Measurements from ENCODE around the gene DDAH2.
A peak's percentile ranks its signal among the peaks of the same experiment; 100 is the strongest.
"Not testable (repeated sequence)": the region's sequence is repeated elsewhere in the genome, so short reads cannot be mapped to it uniquely, and the experiment has no call there.

DDAH2 gene

DNA sequence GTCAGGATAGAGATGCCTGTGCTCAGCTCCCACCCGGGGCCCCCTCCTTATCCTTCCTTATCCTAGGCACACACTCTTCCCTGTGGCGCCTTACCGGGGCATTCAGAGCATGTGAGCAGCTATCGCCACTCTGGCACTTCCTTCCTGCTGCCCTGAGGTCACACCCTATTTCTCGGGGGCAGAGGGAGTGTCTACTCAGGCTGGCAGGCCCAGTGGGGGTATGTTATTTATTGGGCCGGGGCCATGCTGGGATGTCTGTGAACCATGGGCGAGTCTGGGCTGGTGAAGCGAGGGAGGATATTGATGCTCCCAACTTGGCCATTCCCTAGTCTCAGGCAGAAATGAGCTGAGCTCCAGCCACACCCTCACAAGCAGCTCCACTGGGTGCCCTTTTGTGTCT is 17.9 kb downstream of the DDAH2 start:
- no peak for DNase-seq

DNA sequence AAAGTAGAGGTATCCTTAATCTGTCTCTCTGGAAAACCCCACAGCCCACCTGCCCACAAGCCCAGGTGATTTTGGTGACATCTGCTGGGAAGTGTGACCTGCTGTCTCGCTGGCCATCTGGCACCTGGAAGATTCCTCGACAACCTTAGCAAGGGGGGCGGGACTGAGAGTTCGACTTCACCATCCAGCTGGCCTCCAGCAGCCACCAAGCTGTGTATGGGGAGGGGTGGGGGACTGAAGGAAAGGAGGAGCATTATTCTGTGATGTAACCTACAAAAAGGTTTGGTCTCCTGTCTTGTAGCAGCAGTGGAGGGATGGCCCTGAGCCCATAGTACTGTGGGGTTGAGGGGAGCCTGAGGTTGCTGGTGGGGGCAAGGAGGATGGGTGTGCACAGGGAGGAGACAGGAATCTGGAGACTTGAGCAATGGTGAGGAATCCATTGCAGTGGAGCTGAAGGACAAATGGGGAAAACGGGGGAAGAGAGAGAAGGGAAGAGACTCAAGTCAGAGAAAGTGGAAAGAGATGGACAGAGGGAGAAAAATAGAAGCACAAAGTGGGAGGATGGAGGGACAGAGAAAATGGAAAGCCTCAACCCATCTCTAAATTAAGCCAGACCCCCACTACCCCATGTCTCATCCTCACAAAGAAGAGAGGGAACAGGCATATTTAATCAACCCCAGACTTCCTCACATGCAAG is 18.4 kb downstream of the DDAH2 start:
- no peak for DNase-seq

DNA sequence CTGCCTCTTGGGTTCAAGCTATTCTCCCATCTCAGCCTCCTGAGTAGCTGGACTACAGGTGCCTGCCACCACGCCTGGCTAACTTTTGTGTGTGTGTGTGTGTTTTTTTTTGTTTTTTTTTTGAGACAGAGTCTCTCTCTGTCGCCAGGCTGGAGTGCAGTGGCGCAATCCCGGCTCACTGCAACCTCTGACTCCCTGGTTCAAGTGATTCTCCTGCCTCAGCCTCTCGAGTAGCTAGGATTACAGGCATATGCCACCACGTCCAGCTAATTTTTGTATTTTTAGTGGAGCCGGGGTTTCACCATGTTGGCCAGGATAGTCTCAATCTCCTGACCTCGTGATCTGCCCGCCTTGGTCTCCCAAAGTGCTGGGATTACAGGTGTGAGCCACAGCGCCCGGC is 19.9 kb downstream of the DDAH2 start:
- DNase-seq: not testable (repeated sequence)

DNA sequence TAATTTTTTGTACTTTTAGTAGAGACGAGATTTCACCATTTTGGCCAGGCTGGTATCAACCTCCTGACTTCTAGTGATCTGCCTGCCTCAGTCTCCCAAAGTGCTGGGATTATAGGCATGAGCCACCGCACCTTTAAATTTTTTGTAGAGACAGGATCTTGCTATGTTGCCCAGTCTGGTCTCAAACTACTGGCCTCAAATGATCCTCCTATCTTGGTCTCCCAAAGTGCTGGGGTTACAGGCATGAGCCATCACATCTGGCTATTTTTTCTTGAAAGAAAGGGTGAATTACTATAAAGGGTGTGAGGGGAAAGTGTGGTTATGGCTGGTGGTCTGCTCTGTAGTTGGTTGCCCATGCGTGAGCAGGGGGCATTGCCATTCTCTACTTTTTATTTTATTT is 20.9 kb downstream of the DDAH2 start:
- DNase-seq: no peak

DNA sequence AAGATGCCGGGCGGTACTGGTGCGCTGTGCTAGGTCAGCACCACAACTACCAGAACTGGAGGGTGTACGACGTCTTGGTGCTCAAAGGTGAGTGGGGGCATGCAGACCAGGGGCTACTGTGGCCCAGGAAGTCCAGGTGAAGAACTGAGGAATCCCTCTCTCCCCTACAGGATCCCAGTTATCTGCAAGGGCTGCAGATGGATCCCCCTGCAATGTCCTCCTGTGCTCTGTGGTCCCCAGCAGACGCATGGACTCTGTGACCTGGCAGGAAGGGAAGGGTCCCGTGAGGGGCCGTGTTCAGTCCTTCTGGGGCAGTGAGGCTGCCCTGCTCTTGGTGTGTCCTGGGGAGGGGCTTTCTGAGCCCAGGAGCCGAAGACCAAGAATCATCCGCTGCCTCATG is 21.4 kb downstream of the DDAH2 start:
- no peak for DNase-seq

DNA sequence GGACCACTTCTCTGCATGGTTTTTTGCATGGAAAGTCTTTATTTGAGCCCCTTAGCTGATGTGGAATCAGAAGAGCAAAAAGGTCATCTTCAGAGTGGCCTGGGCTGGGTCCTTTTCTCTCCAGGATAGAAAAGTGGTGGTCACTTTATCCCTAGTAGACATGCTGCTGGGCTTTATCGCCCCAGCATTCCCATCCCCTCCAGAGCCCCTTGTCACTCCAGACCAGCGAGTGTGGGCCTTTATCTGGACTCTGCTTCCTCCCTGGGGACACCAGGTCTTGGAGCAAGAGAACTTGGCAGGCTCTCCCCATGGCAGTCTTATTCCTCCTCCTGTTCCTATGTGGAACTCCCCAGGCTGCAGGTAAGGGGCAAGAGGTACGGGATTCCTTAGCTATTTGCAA is 22.5 kb downstream of the DDAH2 start, which contains the start of gene LY6G6F:
Gene LY6G6F, plus strand, starts transcription at position 268 of the 400 bp plus-strand sequence. Its CDS starts 41 bp downstream, at position 309.
- no peak for DNase-seq

DNA sequence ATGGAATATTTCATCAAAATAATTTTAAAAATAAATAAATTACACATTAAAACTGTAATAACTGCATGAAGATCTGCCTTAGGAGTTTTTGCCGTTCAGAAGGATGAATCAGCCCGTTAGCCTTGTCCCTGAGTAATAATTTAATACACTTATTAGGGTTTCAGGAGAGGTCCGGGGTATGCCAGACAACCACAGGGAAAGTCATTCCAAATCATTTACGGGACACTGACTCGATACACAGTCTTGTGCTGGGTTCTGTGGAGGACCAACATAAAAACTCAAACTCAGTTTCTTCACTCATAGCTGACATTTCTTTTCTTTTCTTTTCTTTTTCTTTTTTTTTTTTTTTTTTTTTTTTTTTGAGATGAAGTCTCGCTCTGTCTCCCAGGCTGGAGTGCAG is 23.2 kb downstream of the DDAH2 start:
- no peak for DNase-seq

DNA sequence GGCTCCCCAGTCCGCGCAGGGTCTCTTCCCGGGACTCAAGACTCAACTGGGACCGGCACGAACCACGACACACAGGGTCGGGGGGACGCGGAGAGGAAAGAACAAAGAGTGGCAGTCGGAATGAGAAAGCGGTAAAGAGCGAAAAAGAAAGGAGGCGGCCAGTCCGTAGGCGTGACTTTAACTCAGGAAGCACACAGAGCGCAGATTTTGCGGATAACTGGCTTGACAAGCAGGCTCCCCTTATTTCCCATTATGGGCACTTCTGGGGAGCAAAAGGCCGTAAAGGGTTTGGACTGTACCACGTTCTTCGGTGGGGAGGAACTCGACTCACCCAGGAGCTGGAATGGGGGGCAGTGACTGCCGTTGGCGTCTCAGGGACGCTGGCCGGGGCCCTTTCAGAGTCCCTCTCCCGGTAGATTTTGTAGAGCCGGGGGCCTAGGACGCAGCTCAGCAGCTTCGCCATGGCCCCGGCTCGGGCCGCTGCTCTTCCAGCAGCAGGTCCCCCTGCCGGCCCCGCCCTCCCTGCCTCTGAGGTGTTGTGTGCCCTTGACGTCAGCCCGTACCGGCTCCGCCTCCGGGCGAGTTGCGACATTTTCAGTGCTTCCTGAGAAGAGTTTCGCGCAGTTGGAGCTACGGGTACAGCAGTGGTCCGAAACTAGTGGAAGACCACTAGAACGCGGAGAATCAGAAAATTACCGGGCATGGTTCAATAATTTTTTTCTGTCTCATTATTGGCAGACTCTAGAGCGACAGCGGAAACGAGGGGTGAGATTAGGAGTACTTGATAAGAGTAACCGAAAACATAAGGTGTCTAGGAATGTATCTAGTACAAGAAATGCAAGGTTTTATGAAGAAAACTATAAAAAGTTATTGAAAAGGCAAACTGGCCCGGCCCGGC is 26.0 kb downstream of the DDAH2 start, which contains the start of gene ABHD16A:
Gene ABHD16A, minus strand, starts transcription at position 506 of the 898 bp plus-strand sequence. Its CDS starts 43 bp downstream, at position 463.
- peak; percentile 78 for DNase-seq

DNA sequence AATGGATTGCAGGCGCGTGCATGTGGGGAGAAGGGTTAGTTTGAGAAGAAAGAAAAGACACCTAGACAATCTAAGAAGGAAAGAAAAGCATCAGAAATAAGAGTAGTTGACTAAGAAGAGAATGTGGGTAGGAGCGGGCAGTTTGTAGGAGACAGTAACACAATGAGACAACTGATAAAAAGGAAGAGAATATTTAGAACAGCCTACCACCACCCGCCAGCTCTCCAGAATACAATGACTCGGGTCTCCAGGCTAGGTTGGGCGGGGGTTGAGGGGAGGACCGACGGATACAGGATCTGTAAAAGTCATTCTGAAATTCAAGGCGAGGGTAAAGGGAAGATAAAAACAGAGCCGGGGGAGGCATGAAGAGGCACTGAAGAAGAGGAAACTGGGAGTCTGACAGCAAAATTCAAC is 26.7 kb downstream of the DDAH2 start:
- DNase-seq: no peak

DNA sequence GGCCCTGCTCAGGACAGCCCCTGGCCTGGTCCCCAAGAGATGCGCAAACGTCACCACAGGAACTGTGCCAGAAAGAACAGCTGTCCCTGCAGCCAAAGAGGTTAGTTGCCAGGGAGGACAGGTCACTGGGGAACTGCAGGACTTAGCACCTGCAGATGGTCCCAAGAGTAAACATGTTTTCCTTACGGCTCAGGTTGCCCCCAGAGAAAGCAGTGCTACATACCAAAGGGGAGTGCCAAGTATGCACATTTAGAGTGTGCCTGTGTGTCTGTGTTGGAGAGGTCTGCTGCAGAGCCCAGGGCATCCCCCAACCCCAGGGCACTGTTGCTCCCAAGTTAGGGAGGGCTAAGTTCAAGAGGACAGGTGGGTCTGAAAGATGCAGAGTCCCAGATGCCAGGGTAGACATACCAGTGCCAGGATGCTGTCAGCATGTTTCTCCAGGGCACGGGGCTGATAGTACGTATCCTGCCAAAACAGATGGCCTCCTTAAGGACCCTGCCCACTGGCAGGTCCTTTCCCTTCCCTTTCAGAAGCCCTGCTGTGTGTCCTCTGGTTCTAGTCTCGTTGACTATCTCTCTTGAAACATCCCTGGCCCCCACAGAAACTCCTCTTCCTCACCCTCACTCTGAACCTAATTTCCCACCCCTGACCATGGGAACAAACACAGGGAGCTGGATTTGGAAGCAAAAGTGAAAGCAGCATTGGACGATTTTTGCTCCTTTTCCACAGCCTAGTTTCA is 27.3 kb downstream of the DDAH2 start:
- DNase-seq: no peak

DNA sequence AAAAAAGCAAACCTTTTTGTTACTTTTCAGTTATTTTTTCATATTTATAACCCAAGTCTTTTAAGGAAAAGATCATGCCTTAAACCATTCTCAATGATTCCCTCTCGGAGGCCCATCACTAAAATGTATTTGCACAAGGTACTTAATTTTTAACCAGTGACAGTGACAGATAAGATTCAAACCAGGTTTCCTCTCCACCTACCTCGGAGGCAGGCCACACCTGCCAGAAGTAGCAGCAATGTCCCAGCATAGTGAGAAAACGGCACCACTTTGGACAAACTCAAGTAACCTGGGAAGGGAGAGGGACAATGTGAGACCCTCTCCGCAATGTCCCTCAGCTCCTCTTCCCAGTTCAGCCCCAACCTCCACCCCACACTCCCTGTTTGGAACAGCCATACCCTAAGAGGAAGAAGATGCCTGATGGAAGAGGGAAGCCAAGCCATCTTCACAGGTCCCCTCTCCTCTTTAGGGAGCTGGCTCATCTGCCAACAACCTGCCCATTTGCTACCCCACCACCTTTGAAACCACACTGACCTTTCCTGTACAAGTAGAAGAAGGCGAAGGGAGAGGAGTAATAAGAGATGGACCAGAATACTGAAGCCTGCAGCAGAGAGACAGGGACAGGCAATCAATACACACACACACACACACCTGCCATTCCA is 28.2 kb downstream of the DDAH2 start:
- no peak for DNase-seq

DNA sequence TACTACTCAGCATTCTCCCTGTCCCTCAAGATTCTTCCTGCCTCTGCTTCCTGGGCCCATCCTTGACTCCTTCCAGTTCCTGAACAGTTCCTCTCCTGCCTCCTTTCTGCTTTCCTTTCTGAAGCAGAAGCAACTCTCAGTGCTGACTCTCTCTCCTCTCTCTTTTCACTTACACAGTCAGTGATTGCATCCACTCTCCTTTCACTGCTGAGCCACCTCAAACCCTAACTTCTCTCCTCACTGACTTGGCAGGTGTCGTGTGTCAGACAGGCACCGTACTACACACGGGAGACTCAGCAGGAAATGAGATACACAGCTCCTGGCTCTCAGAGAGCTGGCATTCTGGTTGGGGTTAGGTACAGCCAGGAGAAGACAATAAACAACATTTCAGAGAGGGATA is 31.5 kb downstream of the DDAH2 start:
- no peak for DNase-seq

DNA sequence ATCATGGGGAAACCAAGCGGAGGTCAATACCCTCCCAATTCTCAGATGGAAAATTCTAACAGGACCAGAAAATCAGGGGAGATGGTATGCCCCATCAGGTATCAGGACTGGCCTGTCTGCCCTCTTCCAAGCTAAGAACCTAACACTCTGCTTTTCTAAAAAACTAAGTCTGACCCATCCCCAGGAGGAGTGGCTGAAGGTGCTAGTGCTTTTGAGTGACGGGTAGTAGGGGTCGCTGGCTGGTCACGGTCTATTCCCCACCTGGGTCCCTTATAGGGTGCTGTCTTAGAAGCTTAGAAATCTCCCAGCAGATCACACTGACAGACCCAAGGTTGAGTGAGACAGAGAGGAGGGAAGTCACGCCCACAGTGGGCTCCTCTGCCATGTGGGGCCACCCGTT is 35.6 kb downstream of the DDAH2 start:
- no peak for DNase-seq

DNA sequence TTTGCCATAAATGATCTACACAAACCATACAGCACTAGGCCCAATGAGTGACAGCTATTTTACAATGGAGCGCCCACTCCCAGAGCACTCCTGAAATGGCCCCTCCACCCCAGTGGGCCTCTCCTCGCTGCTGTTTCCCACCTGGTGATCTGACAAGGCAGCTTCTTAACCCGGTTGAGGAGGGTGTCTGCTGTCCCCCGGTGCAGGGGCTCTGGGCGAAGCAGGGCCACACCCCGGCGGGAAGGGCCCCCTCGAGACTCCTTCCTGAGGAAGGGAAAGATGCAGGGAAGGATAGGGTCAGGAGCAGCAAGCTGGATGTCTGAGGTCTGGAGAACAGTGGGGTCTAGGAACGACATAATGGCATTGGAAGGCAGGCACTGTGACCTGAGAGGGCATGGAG is 36.2 kb downstream of the DDAH2 start:
- no peak for DNase-seq

DNA sequence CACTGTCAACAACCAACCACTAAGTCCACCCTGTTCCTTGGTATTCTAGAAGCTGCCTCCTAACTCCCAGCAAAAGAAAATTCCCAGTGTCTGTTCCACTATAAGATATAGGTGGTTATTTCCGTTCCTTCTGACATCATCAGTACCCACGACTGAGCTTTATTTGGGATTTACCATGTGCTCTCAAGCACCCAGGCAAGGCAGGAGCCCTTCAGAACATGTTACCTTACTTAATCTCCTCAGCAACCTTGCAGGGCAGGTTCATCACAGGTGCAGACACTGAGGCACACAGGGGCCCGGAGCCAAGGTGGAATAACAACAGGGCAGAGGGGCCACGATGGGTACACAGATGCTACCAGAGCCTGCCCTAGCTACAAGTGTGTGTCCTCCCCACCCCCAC is 36.7 kb downstream of the DDAH2 start:
- no peak for DNase-seq

DNA sequence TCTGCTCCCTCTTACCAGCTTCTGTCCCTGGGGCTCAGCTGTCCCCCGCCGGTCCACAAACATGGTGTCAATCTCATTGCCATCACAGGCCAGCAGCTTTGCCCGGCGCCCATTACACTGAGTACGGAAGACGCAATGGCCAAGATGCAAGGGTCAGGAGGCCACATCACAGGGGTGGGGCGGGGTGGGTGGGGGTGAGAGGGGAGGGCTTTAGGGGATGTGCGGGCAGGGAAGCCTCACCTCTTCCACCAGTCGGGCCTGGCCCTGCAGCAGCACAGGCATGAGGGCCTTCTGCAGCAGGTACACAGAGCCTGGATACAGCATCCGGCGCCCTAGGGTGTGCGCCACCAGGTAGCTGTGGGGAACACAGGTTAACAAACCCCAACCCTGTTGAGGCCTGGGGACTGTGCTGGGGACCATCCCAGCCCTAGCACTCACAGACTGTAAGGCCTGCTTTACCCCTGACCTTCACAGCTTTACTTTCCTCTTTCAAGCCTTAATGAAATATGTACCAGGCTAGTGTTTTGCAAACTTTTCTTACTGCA is 37.5 kb downstream of the DDAH2 start:
- DNase-seq: no peak

DNA sequence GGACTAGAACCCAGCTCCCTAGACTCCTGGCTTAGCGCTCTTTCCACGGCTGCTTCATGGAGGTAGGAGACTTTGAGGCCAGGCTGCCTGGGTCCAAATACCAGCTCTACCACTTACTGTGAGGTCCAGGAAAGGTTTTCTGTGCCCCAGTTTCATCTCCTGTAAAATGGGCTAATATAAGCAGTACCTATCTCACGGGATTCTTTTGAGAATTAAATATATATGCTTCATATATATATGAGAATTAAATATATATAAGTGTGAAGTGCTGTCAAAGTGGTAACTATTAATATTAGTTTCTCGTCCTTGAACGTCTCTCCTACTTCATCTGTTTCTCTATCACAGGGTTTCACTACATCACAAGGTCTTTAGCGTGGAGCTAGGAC is 38.0 kb downstream of the DDAH2 start:
- no peak for DNase-seq

DNA sequence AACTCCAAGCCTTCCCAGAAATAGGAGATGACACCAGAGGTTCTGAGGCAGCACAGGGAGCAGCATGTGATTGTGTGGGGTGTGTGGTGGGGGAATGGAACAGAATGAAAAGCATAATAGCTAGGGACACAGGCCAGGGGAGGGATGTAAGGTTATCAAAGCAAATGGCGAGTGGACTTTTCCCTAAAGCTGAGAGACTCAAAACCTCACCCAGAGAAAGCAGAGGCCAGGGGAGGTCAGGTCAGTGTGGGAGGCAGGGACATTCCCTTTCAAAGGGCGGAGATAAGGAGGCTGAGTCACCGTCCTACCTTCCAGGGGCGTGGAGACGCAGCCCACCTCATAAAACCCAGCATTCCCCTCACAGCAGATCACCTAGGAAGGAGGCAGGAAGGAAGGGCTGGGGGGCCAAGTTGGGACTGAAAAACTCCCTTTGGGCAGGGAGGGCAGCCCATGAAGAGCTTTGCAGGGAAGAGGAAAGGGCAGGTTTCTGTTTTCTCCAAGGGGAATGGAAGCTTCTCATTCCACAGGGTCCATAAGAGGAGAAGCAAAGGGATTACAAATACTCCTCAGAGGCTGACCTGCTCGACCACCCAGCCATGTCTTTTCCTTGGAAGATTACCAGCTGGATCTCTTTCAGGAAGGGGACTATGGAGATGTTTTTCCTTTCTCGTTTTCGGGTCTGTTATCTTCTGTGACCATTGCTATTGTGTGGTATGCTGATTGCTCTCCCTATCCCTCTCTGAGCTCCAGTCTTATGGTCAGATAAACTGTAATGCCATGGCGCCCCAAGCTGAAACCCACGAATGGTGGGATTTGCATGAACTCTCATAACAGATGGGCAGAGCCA is 38.6 kb downstream of the DDAH2 start:
- DNase-seq: no peak

DNA sequence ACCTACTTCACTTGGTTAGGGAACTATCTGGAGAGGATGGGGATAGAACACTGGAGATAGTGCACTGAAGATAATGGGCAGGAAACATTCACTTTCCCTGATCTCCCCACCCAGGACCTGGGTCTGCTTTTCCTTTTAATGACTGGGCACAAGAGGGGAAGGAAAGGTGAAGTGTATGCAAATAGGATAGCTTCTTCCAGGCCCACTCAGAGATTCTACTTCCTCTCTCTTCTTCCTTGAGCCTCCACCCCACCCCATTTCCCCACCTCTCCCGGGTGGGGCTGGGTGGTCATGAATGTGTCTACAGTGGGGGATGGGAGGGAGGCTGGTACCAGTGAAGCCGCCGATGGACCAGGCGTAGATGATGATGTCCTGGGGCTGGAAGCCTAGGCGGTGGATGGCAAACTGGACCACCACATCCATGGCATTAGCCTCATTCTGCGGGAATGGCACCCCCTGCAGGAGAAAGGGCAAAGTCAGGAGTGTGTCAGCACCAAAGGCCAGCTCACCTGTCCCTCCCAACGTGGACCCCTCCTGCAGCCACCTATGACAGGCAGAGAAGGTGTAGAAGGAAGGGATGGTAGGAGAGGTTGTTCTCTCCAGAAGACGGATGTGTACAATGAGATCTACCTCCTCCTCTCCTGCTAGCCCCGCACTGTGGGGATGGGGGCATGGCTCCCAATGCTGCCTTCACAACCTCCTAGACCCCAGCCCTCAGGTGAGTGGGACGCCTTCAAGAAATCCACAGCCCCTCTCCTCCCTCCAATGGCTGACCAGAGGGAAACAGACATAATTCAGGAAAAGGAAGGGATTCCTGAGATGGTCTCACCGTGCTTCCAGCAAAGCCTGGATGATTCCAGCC is 39.6 kb downstream of the DDAH2 start:
- no peak for DNase-seq

DNA sequence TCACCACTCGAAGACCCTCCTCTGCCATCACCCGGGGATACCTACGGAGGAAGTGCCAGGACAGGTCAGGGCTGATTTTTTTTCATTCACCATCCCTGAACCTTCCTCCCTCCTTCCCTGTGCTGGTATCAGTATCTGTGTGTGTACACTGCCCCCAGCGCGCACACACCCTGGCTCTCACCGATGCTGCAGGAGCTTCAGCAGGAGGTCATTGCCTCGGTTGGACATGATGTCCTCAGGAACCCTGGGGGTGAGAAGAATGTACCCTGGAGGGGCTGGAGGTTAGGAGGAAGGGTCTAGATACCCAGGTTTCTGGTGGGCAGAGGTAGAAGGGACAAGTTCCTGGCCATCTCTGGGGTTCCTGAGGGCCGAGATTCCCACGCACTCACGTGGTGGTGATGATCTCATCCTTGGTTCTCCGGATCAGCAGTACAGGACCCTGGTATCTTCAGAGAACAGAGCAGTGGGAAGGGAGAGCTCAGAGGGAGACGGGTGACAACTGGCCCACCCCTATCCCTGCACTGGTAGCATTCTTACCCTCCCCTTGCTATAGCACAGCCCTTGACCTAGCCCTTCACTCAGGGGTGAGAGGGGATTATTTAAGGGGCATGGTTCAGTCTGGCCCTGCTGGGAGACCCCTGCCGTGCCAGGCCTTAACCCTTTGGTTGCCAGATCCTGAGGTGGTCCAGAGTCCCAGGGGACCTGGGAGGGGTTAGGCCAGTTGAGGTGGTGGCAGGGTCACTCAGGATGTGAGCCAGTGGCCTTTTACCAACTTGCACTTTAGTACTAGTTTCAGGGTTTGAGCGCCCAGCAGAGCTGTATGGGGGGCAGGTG is 41.0 kb downstream of the DDAH2 start:
- no peak for DNase-seq

All from NCI-H1417 treated with DMSO at 0.1 percent for 48 hours (cell line).